SK-N-SH treated with all-trans-retinoic acid at 6 μM for 48 hours (cell line): ENCODE measurements around the gene COL4A2.
"Not testable (repeated sequence)": the region's sequence is repeated elsewhere in the genome, so short reads cannot be mapped to it uniquely, and the experiment has no call there.

Experiments used
- ATAC-seq: fragments of 200-7000 bp; cut with Tn5 transposase; 3 replicates; pipeline ENCODE4 v1.9.1; 2020; ENCODE audit warnings: mild to moderate bottlenecking, moderate library complexity
- BACH2 ChIP-seq: fragments of 250-450 bp; sonication (Bioruptor Pico); IDR thresholded peaks from 2 replicates; pipeline ENCODE4 v1.9.0; 2021; ENCODE audit warnings: mild to moderate bottlenecking, borderline replicate concordance
- CREB5 ChIP-seq: fragments of 250-450 bp; sonication (Bioruptor Pico); IDR thresholded peaks from 2 replicates; pipeline ENCODE4 v1.5.1; 2020; ENCODE audit warnings: low read depth, mild to moderate bottlenecking, moderate library complexity
- CSDC2 ChIP-seq: fragments of 250-450 bp; sonication (Bioruptor Pico); IDR thresholded peaks from 2 replicates; pipeline ENCODE4 v1.5.0; 2020; ENCODE audit warnings: mild to moderate bottlenecking, moderate library complexity
- CSRNP3 ChIP-seq: fragments of 250-450 bp; sonication (Bioruptor Pico); IDR thresholded peaks from 2 replicates; pipeline ENCODE4 v1.5.1; 2021; ENCODE audit warnings: mild to moderate bottlenecking, moderate library complexity
- ESRRG ChIP-seq: fragments of 250-450 bp; sonication (Bioruptor Pico); IDR thresholded peaks from 2 replicates; pipeline ENCODE4 v1.6.1; 2021; ENCODE audit warnings: mild to moderate bottlenecking
- ISL1 ChIP-seq: fragments of 250-450 bp; sonication (Bioruptor Pico); IDR thresholded peaks from 2 replicates; pipeline ENCODE4 v2.1.2; 2022; ENCODE audit warnings: mild to moderate bottlenecking, moderate library complexity
- OSR1 ChIP-seq: fragments of 250-450 bp; sonication (Bioruptor Pico); IDR thresholded peaks from 2 replicates; pipeline ENCODE4 v1.8.0; 2022; ENCODE audit warnings: moderate library complexity, mild to moderate bottlenecking, inconsistent platforms
- PPARA ChIP-seq: fragments of 250-450 bp; sonication (Bioruptor Pico); IDR thresholded peaks from 2 replicates; pipeline ENCODE4 v1.5.0; 2020; ENCODE audit warnings: mild to moderate bottlenecking, borderline replicate concordance
- RARB ChIP-seq: fragments of 250-450 bp; sonication (Bioruptor Pico); IDR thresholded peaks from 2 replicates; pipeline ENCODE4 v1.8.0; 2021; ENCODE audit warnings: mild to moderate bottlenecking, moderate library complexity
- SNAI2 ChIP-seq: fragments of 250-450 bp; sonication (Bioruptor Pico); IDR thresholded peaks from 2 replicates; pipeline ENCODE4 v1.5.0; 2020; ENCODE audit warnings: mild to moderate bottlenecking, moderate library complexity
- TCF4 ChIP-seq: fragments of 250-450 bp; sonication (Bioruptor Pico); IDR thresholded peaks from 2 replicates; pipeline ENCODE4 v1.8.0; 2021; ENCODE audit warnings: mild to moderate bottlenecking, moderate library complexity, borderline replicate concordance
- TOX ChIP-seq: fragments of 250-450 bp; sonication (Bioruptor Pico); IDR thresholded peaks from 2 replicates; pipeline ENCODE4 v1.8.0; 2021; ENCODE audit warnings: mild to moderate bottlenecking, moderate library complexity, borderline replicate concordance
- TSHZ2 ChIP-seq: fragments of 250-450 bp; sonication (Bioruptor Pico); IDR thresholded peaks from 2 replicates; pipeline ENCODE4 v1.5.0; 2020; ENCODE audit warnings: mild to moderate bottlenecking, moderate library complexity
- ZC3H10 ChIP-seq: fragments of 250-450 bp; sonication (Bioruptor Pico); IDR thresholded peaks from 2 replicates; pipeline ENCODE4 v1.5.1; 2021; ENCODE audit warnings: mild to moderate bottlenecking, moderate library complexity
- ZFP3 ChIP-seq: fragments of 250-450 bp; sonication (Bioruptor Pico); IDR thresholded peaks from 2 replicates; pipeline ENCODE4 v1.5.0; 2020; ENCODE audit warnings: mild to moderate bottlenecking, moderate library complexity
- ZFP30 ChIP-seq: fragments of 450-650 bp; formaldehyde crosslinking; IDR thresholded peaks from 2 replicates; pipeline ENCODE4 v1.5.0; 2022; ENCODE audit warnings: mild to moderate bottlenecking, moderate library complexity
- ZNF565 ChIP-seq: fragments of 450-650 bp; formaldehyde crosslinking; conservative IDR thresholded peaks from 2 replicates; pipeline ENCODE4 v1.5.0; 2020; ENCODE audit warnings: low read depth, mild to moderate bottlenecking, moderate library complexity
- ZNF70 ChIP-seq: fragments of 450-650 bp; formaldehyde crosslinking; IDR thresholded peaks from 2 replicates; pipeline ENCODE4 v1.5.0; 2020; ENCODE audit warnings: mild to moderate bottlenecking, moderate library complexity
- ZNF8 ChIP-seq: fragments of 450-650 bp; formaldehyde crosslinking; IDR thresholded peaks from 2 replicates; pipeline ENCODE4 v1.5.0; 2020; ENCODE audit warnings: mild to moderate bottlenecking, moderate library complexity

The COL4A2 gene

GRCh38 chr13:110450016-110450900, 143.2 kb downstream of the COL4A2 start:
- ATAC-seq: no peak
- TF ChIP-seq CSRNP3 (CRISPR knock-in tag) (no peak), TCF4 (CRISPR knock-in tag) (no peak), ZNF70 (CRISPR knock-in tag) (no peak), PPARA (CRISPR knock-in tag) (no peak), ZC3H10 (CRISPR knock-in tag) (no peak), ZNF565 (CRISPR knock-in tag) (no peak), ZNF8 (CRISPR knock-in tag) (no peak), ZFP3 (no peak), TSHZ2 (CRISPR knock-in tag) (no peak), RARB (CRISPR knock-in tag) (no peak), OSR1 (no peak)
- TF ChIP-seq, all 23 proteins: peak for 0

GRCh38 chr13:110450941-110451730, 144.1 kb downstream of the COL4A2 start:
- ATAC-seq: no peak
- no peak for TF ChIP-seq TOX (CRISPR knock-in tag)
- TF ChIP-seq PPARA (CRISPR knock-in tag): no peak
- TF ChIP-seq ZC3H10 (CRISPR knock-in tag): no peak
- no peak for TF ChIP-seq CSRNP3 (CRISPR knock-in tag)
- TF ChIP-seq ESRRG: no peak
- TF ChIP-seq ZFP3: no peak
- no peak for TF ChIP-seq CSDC2 (CRISPR knock-in tag)
- no peak for TF ChIP-seq ZFP30 (CRISPR knock-in tag)
- no peak for TF ChIP-seq RARB (CRISPR knock-in tag)
- no peak for TF ChIP-seq ZNF8 (CRISPR knock-in tag)
- TF ChIP-seq BACH2 (CRISPR knock-in tag): no peak
- TF ChIP-seq ZNF70 (CRISPR knock-in tag): no peak

- not testable (repeated sequence) for ATAC-seq
These were observed 146.0 kb downstream of the COL4A2 start for GRCh38 chr13:110453091-110453490.

GRCh38 chr13:110453797-110454196, 146.7 kb downstream of the COL4A2 start:
- TF ChIP-seq OSR1 (no peak), CREB5 (CRISPR knock-in tag) (no peak), PPARA (CRISPR knock-in tag) (no peak), ISL1 (CRISPR knock-in tag) (no peak), SNAI2 (CRISPR knock-in tag) (no peak), CSDC2 (CRISPR knock-in tag) (no peak)
- no peak for ATAC-seq
